Endodermal cell (in vitro differentiated cells): Measurements from ENCODE around the gene BMP6. TPM values are rescaled to one million over a fixed set of nuclear protein-coding genes. Genes with fewer than 3 reads are reported as not detected.

Source experiments
- DNase-seq: peaks from one replicate; pipeline ENCODE4 v3.0.0-alpha.2; 2017
- H3K27ac ChIP-seq: 2 replicates; pipeline ENCODE4 v1.5.1; 2013; ENCODE audit warnings: mild to moderate bottlenecking, low read depth, low read length, moderate library complexity
- H3K27me3 ChIP-seq: 2 replicates; pipeline ENCODE4 v1.6.1; 2013; ENCODE audit warnings: mild to moderate bottlenecking, low read length, moderate library complexity; ENCODE audit not compliant: insufficient read depth, control insufficient read depth, poor library complexity, severe bottlenecking
- H3K36me3 ChIP-seq: 2 replicates; pipeline ENCODE4 v1.7.0; 2013; ENCODE audit warnings: mild to moderate bottlenecking, low read length, moderate library complexity; ENCODE audit not compliant: control insufficient read depth, insufficient read depth
- H3K4me1 ChIP-seq: one replicate; pipeline ENCODE4 v1.7.0; 2013; ENCODE audit warnings: low read length; ENCODE audit not compliant: control insufficient read depth, insufficient read depth
- H3K4me3 ChIP-seq: 2 replicates; pipeline ENCODE4 v1.5.1; 2013; ENCODE audit warnings: mild to moderate bottlenecking, low read length, moderate library complexity
- H3K9ac ChIP-seq: 2 replicates; pipeline ENCODE4 v1.6.1; 2013; ENCODE audit warnings: mild to moderate bottlenecking, low read length, moderate library complexity; ENCODE audit not compliant: poor library complexity, severe bottlenecking; ENCODE audit errors: extremely low read depth
- H3K9me3 ChIP-seq: 2 replicates; pipeline ENCODE4 v1.6.1; 2013; ENCODE audit warnings: mild to moderate bottlenecking, low read length, moderate library complexity; ENCODE audit not compliant: control insufficient read depth
- H3K27ac Mint-ChIP-seq: 2 replicates; pipeline ENCODE4 v1.8.0; 2020; ENCODE audit warnings: mixed read lengths
- H3K27me3 Mint-ChIP-seq: 2 replicates; pipeline ENCODE4 v1.8.0; 2021; ENCODE audit warnings: mild to moderate bottlenecking, mixed read lengths; ENCODE audit not compliant: insufficient read depth
- H3K36me3 Mint-ChIP-seq: 2 replicates; pipeline ENCODE4 v1.8.0; 2020; ENCODE audit warnings: low read depth, mixed read lengths
- H3K4me1 Mint-ChIP-seq: 2 replicates; pipeline ENCODE4 v1.8.0; 2020; ENCODE audit warnings: mixed read lengths
- H3K4me3 Mint-ChIP-seq: 2 replicates; pipeline ENCODE4 v1.8.0; 2020; ENCODE audit warnings: mild to moderate bottlenecking, moderate library complexity, mixed read lengths
- H3K9me3 Mint-ChIP-seq: 2 replicates; pipeline ENCODE4 v1.8.0; 2020; ENCODE audit warnings: mild to moderate bottlenecking, mixed read lengths
- WGBS, 2 experiments: methylation state at CpG; one replicate each; pipeline versions ENCODE4 v1.1.5 to v1.1.7; 2013; ENCODE audit warnings: missing lambda C conversion rate in 2 of 2, mixed read lengths in 1 of 2; ENCODE audit not compliant: insufficient coverage in 1 of 2, insufficient read length in 1 of 2; 5-methylcytosine and 5-hydroxymethylcytosine counted together
- total RNA-seq, 2 donors: library from RNA; stranded (reverse); fragmentation: NEBNext Ultra II Directional in 1 of 2; extraction: Animal tissue kit (Norgen Biotek cat#: 25700) in 1 of 2; gene quantifications; 2 replicates in 1 of 2; 3 replicates in 1 of 2; pipeline ENCODE4 v1.2.1, GENCODE V29; 2021
- TF ChIP-seq, protein P1 (sequence below): fragments of 200-600 bp; sonication (generic); conservative IDR thresholded peaks from 2 replicates; pipeline ENCODE4 v1.5.0; 2021; ENCODE audit warnings: antibody characterized with exemption, mild to moderate bottlenecking

The BMP6 gene
- total RNA-seq, 2 donors from 2014 or later: 0.62 to 0.71 TPM

DNA sequence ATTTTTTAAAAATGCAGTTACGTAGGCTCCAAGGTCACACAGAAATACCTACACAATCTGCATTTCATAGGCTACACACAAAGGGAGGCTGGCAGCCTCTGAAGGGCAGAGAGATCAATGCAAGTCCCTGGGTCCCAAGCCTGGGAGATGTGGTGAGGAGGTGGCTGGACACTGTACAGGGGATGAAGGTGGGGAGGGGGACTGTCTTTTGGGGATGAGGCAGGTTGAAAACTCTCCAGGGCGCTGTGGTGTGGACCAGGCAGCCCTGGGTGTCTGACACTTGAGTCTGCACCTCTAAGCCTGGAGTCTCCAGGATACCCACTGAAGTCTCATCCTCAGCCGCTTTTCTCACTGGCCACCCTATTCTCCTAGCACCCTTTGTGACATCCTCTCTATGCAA is 160.2 kb downstream of the BMP6 start:
- no peak for DNase-seq
- no peak overlapping the region for H3K27ac ChIP-seq
- H3K27ac Mint-ChIP-seq: no peak overlapping the region
- no peaks in the 10 kb centered on the region for H3K4me1 Mint-ChIP-seq
- H3K27me3 Mint-ChIP-seq: peaks cover 60% of the 10 kb centered on the region
- no peak overlapping the region for H3K4me3 Mint-ChIP-seq
- peaks cover 70% of the 10 kb centered on the region for H3K36me3 ChIP-seq
- H3K36me3 Mint-ChIP-seq: peaks cover 73% of the 10 kb centered on the region
- H3K4me3 ChIP-seq: no peak overlapping the region
- no peaks in the 10 kb centered on the region for H3K9me3 Mint-ChIP-seq
- TF ChIP-seq, protein P1, sequence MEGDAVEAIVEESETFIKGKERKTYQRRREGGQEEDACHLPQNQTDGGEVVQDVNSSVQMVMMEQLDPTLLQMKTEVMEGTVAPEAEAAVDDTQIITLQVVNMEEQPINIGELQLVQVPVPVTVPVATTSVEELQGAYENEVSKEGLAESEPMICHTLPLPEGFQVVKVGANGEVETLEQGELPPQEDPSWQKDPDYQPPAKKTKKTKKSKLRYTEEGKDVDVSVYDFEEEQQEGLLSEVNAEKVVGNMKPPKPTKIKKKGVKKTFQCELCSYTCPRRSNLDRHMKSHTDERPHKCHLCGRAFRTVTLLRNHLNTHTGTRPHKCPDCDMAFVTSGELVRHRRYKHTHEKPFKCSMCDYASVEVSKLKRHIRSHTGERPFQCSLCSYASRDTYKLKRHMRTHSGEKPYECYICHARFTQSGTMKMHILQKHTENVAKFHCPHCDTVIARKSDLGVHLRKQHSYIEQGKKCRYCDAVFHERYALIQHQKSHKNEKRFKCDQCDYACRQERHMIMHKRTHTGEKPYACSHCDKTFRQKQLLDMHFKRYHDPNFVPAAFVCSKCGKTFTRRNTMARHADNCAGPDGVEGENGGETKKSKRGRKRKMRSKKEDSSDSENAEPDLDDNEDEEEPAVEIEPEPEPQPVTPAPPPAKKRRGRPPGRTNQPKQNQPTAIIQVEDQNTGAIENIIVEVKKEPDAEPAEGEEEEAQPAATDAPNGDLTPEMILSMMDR: no peak
- no peak overlapping the region for H3K9ac ChIP-seq
- H3K27me3 ChIP-seq: peaks cover 8% of the 10 kb centered on the region
- H3K9me3 ChIP-seq: no peaks in the 10 kb centered on the region
- 93% methylated on average over 3 of the region's 3 CpGs; no CpG with 5 or more reads in 1 of the 2 experiments for WGBS, 2 experiments
- H3K4me1 ChIP-seq: no peaks in the 10 kb centered on the region

DNA sequence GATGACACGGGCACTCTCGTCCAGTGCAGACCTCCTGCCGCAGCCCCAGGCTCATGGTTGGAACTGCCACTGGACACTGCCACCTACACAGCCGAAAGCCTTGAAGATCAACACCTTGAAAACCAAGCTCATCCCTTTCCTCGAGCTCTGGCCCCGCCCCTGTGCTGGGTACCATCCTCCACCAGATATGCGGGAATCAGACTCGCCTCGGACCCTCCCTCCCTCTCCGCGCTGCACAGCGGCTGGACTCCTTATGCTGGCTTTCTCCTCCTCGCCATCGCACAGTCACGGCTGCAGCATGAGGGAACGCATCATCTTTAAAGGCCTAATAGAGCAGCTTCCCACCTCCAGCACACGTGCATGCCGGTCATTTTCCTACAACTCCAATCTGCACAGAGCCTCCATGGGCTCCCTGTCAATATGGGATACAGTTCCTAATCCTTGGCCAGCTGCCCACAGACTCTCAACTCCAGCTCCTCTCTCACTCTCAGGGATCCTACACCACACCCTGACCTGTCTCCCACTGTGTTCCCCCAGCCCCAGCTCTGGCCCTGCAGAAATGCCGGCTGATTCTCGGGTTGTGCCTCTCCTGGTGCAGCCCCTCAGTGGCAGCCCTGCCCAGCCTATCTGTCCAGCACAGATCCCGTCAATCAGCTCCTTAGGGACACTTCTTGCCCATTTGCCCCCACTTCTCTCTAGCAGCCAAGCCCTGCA is 161.5 kb downstream of the BMP6 start:
- H3K36me3 ChIP-seq: peaks cover 71% of the 10 kb centered on the region

DNA sequence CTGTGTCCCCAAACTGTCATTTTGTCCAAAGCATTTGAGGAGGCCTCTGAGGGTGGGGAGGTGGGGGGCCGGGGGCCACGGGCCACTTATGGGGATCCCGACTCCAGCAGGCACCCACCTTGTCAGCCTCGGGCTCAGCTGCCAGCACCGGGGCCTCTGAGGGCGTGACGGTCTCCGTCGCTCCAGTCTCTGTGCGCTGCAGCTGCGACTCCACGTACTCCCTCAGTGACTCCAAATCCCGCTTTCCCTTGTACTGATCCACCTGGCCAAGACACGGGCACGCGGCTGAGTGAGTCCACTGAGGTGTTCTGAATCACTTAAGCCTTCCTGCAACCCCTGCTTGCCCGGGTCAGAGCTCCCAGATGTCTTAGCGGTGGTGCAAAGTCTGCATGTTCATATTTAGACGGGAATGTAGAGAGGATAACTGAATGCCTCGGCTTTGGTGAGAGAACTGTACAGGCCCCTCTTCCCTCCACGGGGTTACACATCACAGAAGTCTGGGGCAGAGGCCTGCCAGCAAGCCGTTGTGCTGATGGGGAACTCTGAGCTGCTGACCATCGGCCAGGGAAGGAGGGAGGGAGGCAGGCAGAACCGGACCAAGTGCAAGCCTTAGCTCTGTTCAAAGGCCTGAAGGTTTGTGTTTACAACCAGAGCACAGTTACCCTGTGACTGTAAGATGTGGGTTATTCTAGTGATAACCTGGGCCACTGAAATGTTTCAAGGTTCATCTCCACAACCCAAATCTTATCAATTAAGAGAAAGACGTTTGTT is 162.9 kb downstream of the BMP6 start:
- Histone ChIP-seq H3K9me3 (no peaks in the 10 kb centered on the region), H3K9ac (no peak overlapping the region), H3K36me3 (peaks cover 66% of the 10 kb centered on the region), H3K27ac (no peak overlapping the region), H3K4me3 (no peak overlapping the region), H3K27me3 (peaks cover 29% of the 10 kb centered on the region), H3K4me1 (no peaks in the 10 kb centered on the region)
- Mint-ChIP-seq H3K9me3 (no peaks in the 10 kb centered on the region), H3K27ac (no peak overlapping the region), H3K4me3 (no peak overlapping the region), H3K27me3 (peaks cover 79% of the 10 kb centered on the region), H3K36me3 (peaks cover 74% of the 10 kb centered on the region), H3K4me1 (no peaks in the 10 kb centered on the region)
- WGBS, 2 experiments: 96% methylated on average over 14 to 25 of the region's 25 CpGs
- no peak for DNase-seq
- TF ChIP-seq, protein P1: no peak

More for the DNA sequence above, 161.5 kb downstream of the BMP6 start:
- WGBS, 2 experiments: 93 to 96% methylated on average over 20 to 21 of the region's 21 CpGs
- TF ChIP-seq, protein P1: no peak
- H3K9ac ChIP-seq: no peak overlapping the region
- H3K9me3 Mint-ChIP-seq: no peaks in the 10 kb centered on the region
- H3K4me3 Mint-ChIP-seq: no peak overlapping the region
- peaks cover 70% of the 10 kb centered on the region for H3K27me3 Mint-ChIP-seq
- no peaks in the 10 kb centered on the region for H3K4me1 Mint-ChIP-seq
- H3K36me3 Mint-ChIP-seq: peaks cover 77% of the 10 kb centered on the region
- H3K9me3 ChIP-seq: no peaks in the 10 kb centered on the region
- peaks cover 20% of the 10 kb centered on the region for H3K27me3 ChIP-seq
- H3K27ac Mint-ChIP-seq: no peak overlapping the region
- H3K27ac ChIP-seq: no peak overlapping the region
- DNase-seq: no peak
- no peaks in the 10 kb centered on the region for H3K4me1 ChIP-seq
- no peak overlapping the region for H3K4me3 ChIP-seq
